ENCODE data around the gene KRT15. TPM values are rescaled to one million over a fixed set of nuclear protein-coding genes. Genes with fewer than 3 reads are reported as not detected.

The KRT15 gene
- polyA plus RNA-seq, 3 donors: 0.03 TPM; not detected in 2

- Histone ChIP-seq H2AFZ (ENCODE audit: insufficient read depth, low read depth, low read length, poor library complexity, severe bottlenecking) (no peak overlapping the region), H3K9me3 (replicated peaks in 1 of 2; ENCODE audit: control insufficient read depth in 1 of 2, insufficient read depth in 1 of 2, low read length in 2 of 2) (no peaks in the 10 kb centered on the region), H4K20me1 (ENCODE audit: insufficient read depth, low read length) (no peaks in the 10 kb centered on the region), H3K9ac (ENCODE audit: insufficient read depth, low read length, poor library complexity, severe bottlenecking) (no peak overlapping the region), H3K36me3 (replicated peaks in 1 of 2; ENCODE audit: control insufficient read depth in 1 of 2, insufficient read depth in 2 of 2, low read length in 2 of 2) (no peaks in the 10 kb centered on the region), H3K4me3 (replicated peaks in 1 of 3; ENCODE audit: low read depth in 2 of 3, low read length in 3 of 3) (no peak overlapping the region), H3K79me2 (ENCODE audit: insufficient read depth, low read length) (no peaks in the 10 kb centered on the region), H3K27ac (ENCODE audit: low read depth in 1 of 2, low read length in 2 of 2) (no peak overlapping the region), H3K4me1 (ENCODE audit: control insufficient read depth in 1 of 2, insufficient read depth in 2 of 2, low read length in 2 of 2) (peaks cover 11 to 12% of the 10 kb centered on the region in 2 donors), H3K4me2 (replicated peaks; ENCODE audit: extremely low read depth, low read length, poor library complexity, severe bottlenecking) (no peak overlapping the region), H3K27me3 (ENCODE audit: control insufficient read depth in 2 of 2, insufficient read depth in 2 of 2, low read length in 2 of 2) (peaks cover 2% of the 10 kb centered on the region in 2 donors)
- Mint-ChIP-seq H3K9me3 (peaks cover 0 to 1% (median 0%) of the 10 kb centered on the region in 7 donors), H3K4me1 (peaks cover 13% of the 10 kb centered on the region), H3K27ac (no peak overlapping the region), H3K4me3 (no peak overlapping the region), H3K27me3 (ENCODE audit: low read depth in 3 of 3) (peaks cover 7 to 9% (median 8%) of the 10 kb centered on the region in 3 donors), H3K36me3 (no peaks in the 10 kb centered on the region)
- TF ChIP-seq CTCF (IDR thresholded peaks at IDR 0.05): no peak
- DNase-seq: no peak
- WGBS (ENCODE audit: insufficient coverage): 100% methylated on average over 3 of the region's 4 CpGs
- intact Hi-C loops (cut with micrococcal nuclease): no loop called here
Observed at GRCh38 chr17:41553176-41553575, 34.5 kb upstream of the KRT15 start.

- H3K9me3 Mint-ChIP-seq: peaks cover 0 to 1% (median 0%) of the 10 kb centered on the region in 7 donors
- Histone ChIP-seq H3K4me3 (replicated peaks in 1 of 3; ENCODE audit: low read depth in 2 of 3, low read length in 3 of 3) (no peak overlapping the region), H3K9me3 (replicated peaks in 1 of 2; ENCODE audit: control insufficient read depth in 1 of 2, insufficient read depth in 1 of 2, low read length in 2 of 2) (no peaks in the 10 kb centered on the region), H4K20me1 (ENCODE audit: insufficient read depth, low read length) (no peaks in the 10 kb centered on the region), H3K36me3 (replicated peaks in 1 of 2; ENCODE audit: control insufficient read depth in 1 of 2, insufficient read depth in 2 of 2, low read length in 2 of 2) (no peaks in the 10 kb centered on the region), H3K4me1 (ENCODE audit: control insufficient read depth in 1 of 2, insufficient read depth in 2 of 2, low read length in 2 of 2) (peaks cover 16 to 19% of the 10 kb centered on the region in 2 donors), H3K27ac (ENCODE audit: low read depth in 1 of 2, low read length in 2 of 2) (no peak overlapping the region), H3K4me2 (replicated peaks; ENCODE audit: extremely low read depth, low read length, poor library complexity, severe bottlenecking) (no peak overlapping the region), H3K79me2 (ENCODE audit: insufficient read depth, low read length) (no peaks in the 10 kb centered on the region), H3K9ac (ENCODE audit: insufficient read depth, low read length, poor library complexity, severe bottlenecking) (no peak overlapping the region), H2AFZ (ENCODE audit: insufficient read depth, low read depth, low read length, poor library complexity, severe bottlenecking) (no peak overlapping the region), H3K27me3 (ENCODE audit: control insufficient read depth in 2 of 2, insufficient read depth in 2 of 2, low read length in 2 of 2) (peaks cover 2% of the 10 kb centered on the region in 2 donors)
- peaks cover 20% of the 10 kb centered on the region for H3K4me1 Mint-ChIP-seq
- WGBS (ENCODE audit: insufficient coverage): 95% methylated on average over 5 of the region's 5 CpGs
- no peak for TF ChIP-seq CTCF (IDR thresholded peaks at IDR 0.05)
- H3K4me3 Mint-ChIP-seq: peak overlapping the region in 1 of 2 donors; percentile 31
- H3K36me3 Mint-ChIP-seq: peaks cover 0 to under 1% of the 10 kb centered on the region in 2 donors
- H3K27me3 Mint-ChIP-seq (ENCODE audit: low read depth in 3 of 3): peaks cover 5 to 12% (median 7%) of the 10 kb centered on the region in 3 donors
- H3K27ac Mint-ChIP-seq: peak overlapping the region in 1 of 7 donors; percentile 70
- intact Hi-C loops (cut with micrococcal nuclease): no loop called here
- DNase-seq: no peak
Observed at GRCh38 chr17:41552455-41552854, 33.8 kb upstream of the KRT15 start.
